Loucy (cell line): Measurements from ENCODE around the gene ARID3B.

Experiments
- H2AFZ ChIP-seq: fragments of 200-600 bp; sonication (generic); 2 replicates; pipeline ENCODE4 v1.6.0; 2016; ENCODE audit warnings: antibody characterized with exemption, mild to moderate bottlenecking, low read length, moderate library complexity
- H3F3A ChIP-seq: fragments of 200-600 bp; 2 replicates; pipeline ENCODE4 v1.6.0; 2016; ENCODE audit warnings: antibody characterized with exemption, low read depth, mild to moderate bottlenecking
- H3K27me3 ChIP-seq: fragments of 200-600 bp; sonication (generic); 2 replicates; pipeline ENCODE4 v1.6.1; 2014; ENCODE audit warnings: low read length, mild to moderate bottlenecking; ENCODE audit not compliant: insufficient read depth, poor library complexity, severe bottlenecking
- H3K36me3 ChIP-seq: fragments of 200-600 bp; sonication (generic); 2 replicates; pipeline ENCODE4 v1.6.1; 2016; ENCODE audit warnings: low read length; ENCODE audit not compliant: insufficient read depth
- H3K4me1 ChIP-seq: fragments of 200-600 bp; sonication (generic); 2 replicates; pipeline ENCODE4 v1.5.1; 2014; ENCODE audit warnings: low read length, mild to moderate bottlenecking; ENCODE audit not compliant: insufficient read depth, poor library complexity, severe bottlenecking
- H3K4me2 ChIP-seq: fragments of 200-600 bp; sonication (generic); 2 replicates; pipeline ENCODE4 v1.6.0; 2014; ENCODE audit warnings: antibody characterized with exemption, low read length, low read depth, mild to moderate bottlenecking; ENCODE audit not compliant: poor library complexity, severe bottlenecking
- H3K4me3 ChIP-seq: fragments of 200-600 bp; sonication (generic); 2 replicates; pipeline ENCODE4 v1.5.1; 2014; ENCODE audit warnings: low read length, mild to moderate bottlenecking, mixed read lengths; ENCODE audit not compliant: poor library complexity, severe bottlenecking
- H3K79me2 ChIP-seq: fragments of 200-600 bp; sonication (generic); 2 replicates; pipeline ENCODE4 v1.6.1; 2014; ENCODE audit warnings: low read length; ENCODE audit not compliant: insufficient read depth
- H3K9ac ChIP-seq: fragments of 200-600 bp; sonication (generic); 2 replicates; pipeline ENCODE4 v1.6.0; 2014; ENCODE audit warnings: mild to moderate bottlenecking, low read depth, low read length, moderate library complexity; ENCODE audit not compliant: poor library complexity, severe bottlenecking
- H3K9me2 ChIP-seq: fragments of 200-600 bp; sonication (generic); replicated peaks from 2 replicates; pipeline ENCODE4 v1.6.1; 2016; ENCODE audit warnings: low read depth, low read length, mixed read lengths
- H3K9me3 ChIP-seq: fragments of 200-600 bp; sonication (generic); 2 replicates; pipeline ENCODE4 v1.6.1; 2014; ENCODE audit warnings: mild to moderate bottlenecking, antibody characterized with exemption, low read length, low read depth; ENCODE audit not compliant: insufficient read depth
- H4K20me1 ChIP-seq: fragments of 200-600 bp; sonication (generic); 2 replicates; pipeline ENCODE4 v1.6.0; 2014; ENCODE audit warnings: antibody characterized with exemption, low read length, mild to moderate bottlenecking; ENCODE audit not compliant: insufficient read depth, poor library complexity, severe bottlenecking
- EZH2phosphoT487 ChIP-seq: fragments of 200-600 bp; IDR thresholded peaks from 2 replicates; pipeline ENCODE4 v1.6.1; 2018; ENCODE audit warnings: antibody characterized with exemption, mild to moderate bottlenecking, moderate library complexity, borderline replicate concordance
- TF ChIP-seq, protein P1 (sequence below): fragments of 200-600 bp; sonication (generic); conservative IDR thresholded peaks from 2 replicates; pipeline ENCODE4 v1.5.1; 2014; ENCODE audit warnings: mild to moderate bottlenecking, antibody characterized with exemption, low read length

The ARID3B gene

DNA sequence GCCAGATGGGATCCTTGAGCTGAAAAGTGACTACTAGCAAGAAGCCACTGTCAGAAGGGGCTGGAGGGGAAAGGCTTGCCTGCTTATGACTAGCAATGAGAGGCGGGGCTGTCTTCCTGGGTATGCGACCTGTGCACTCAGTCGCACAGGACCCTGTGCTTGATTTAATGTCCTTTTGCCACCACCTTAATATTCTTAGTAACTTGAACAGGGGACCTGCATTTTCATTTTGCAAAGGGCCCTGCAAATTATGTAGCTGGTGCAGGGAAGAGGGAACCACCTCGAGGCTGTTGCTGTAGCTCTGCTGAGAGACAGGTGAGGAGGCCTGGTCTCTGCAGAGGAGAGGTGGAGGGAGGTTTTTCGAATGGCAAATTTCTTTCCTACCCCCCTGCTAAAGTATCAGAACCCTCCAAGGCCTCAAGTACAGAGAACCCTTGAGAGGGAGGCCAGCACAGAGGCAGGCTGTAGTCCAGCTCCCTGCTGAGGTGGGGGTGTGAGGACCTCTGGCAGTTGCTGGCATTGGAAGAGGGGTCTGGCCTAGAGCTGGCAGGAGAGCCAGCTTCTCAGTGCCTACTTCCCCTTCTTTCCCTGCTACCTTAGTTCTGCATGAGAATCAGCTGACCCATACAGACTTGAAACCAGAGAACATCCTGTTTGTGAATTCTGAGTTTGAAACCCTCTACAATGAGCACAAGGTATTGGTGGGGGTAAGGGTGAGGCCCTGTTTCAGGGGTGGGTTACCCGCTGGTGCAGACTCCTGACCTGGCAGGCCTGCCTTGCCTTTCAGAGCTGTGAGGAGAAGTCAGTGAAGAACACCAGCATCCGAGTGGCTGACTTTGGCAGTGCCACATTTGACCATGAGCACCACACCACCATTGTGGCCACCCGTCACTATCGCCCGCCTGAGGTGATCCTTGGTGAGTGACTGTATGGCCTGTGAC, 86.0 kb downstream of the ARID3B start:
- Histone ChIP-seq H2AFZ (no peak overlapping the region), H3K36me3 (peaks cover 94% of the 10 kb centered on the region; the same call in 1 of the 2 replicates), H3K9ac (no peak overlapping the region), H3F3A (no peaks in the 10 kb centered on the region), H3K4me1 (no peaks in the 10 kb centered on the region), H4K20me1 (peaks cover 23% of the 10 kb centered on the region), H3K9me2 (no peaks in the 10 kb centered on the region), H3K4me3 (no peak overlapping the region), H3K4me2 (no peak overlapping the region), H3K27me3 (no peaks in the 10 kb centered on the region), H3K79me2 (peaks cover 23% of the 10 kb centered on the region), H3K9me3 (no peaks in the 10 kb centered on the region)
- TF ChIP-seq, protein P1, sequence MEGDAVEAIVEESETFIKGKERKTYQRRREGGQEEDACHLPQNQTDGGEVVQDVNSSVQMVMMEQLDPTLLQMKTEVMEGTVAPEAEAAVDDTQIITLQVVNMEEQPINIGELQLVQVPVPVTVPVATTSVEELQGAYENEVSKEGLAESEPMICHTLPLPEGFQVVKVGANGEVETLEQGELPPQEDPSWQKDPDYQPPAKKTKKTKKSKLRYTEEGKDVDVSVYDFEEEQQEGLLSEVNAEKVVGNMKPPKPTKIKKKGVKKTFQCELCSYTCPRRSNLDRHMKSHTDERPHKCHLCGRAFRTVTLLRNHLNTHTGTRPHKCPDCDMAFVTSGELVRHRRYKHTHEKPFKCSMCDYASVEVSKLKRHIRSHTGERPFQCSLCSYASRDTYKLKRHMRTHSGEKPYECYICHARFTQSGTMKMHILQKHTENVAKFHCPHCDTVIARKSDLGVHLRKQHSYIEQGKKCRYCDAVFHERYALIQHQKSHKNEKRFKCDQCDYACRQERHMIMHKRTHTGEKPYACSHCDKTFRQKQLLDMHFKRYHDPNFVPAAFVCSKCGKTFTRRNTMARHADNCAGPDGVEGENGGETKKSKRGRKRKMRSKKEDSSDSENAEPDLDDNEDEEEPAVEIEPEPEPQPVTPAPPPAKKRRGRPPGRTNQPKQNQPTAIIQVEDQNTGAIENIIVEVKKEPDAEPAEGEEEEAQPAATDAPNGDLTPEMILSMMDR, result no peak
- TF ChIP-seq EZH2phosphoT487, result no peak

GRCh38 chr15:74627766-74628165, 86.7 kb downstream of the ARID3B start:
- H3K36me3 ChIP-seq, result peaks cover 94% of the 10 kb centered on the region; the same call in 1 of the 2 replicates
- H3K4me3 ChIP-seq, result no peak overlapping the region
- H3K4me2 ChIP-seq, result no peak overlapping the region
- no peaks in the 10 kb centered on the region for H3K27me3 ChIP-seq
- peaks cover 15% of the 10 kb centered on the region for H3K79me2 ChIP-seq
- H3K9me2 ChIP-seq, result no peaks in the 10 kb centered on the region
- TF ChIP-seq, protein P1, result no peak
- no peak for TF ChIP-seq EZH2phosphoT487
- no peak overlapping the region for H2AFZ ChIP-seq
- H4K20me1 ChIP-seq, result peaks cover 16% of the 10 kb centered on the region
- no peaks in the 10 kb centered on the region for H3K9me3 ChIP-seq
- H3K9ac ChIP-seq, result no peak overlapping the region
- H3F3A ChIP-seq, result no peaks in the 10 kb centered on the region
- no peaks in the 10 kb centered on the region for H3K4me1 ChIP-seq

- H4K20me1 ChIP-seq, result peaks cover 11% of the 10 kb centered on the region
- H3K79me2 ChIP-seq, result peaks cover 11% of the 10 kb centered on the region
- no peaks in the 10 kb centered on the region for H3K9me3 ChIP-seq
- no peak overlapping the region for H3K4me2 ChIP-seq
- H3K27me3 ChIP-seq, result no peaks in the 10 kb centered on the region
- H3K9ac ChIP-seq, result no peak overlapping the region
- H3K9me2 ChIP-seq, result no peaks in the 10 kb centered on the region
- H3K36me3 ChIP-seq, result peaks cover 94% of the 10 kb centered on the region; the same call in 1 of the 2 replicates
- TF ChIP-seq, protein P1, result no peak
- no peak for TF ChIP-seq EZH2phosphoT487
- H3K4me3 ChIP-seq, result no peak overlapping the region
- H2AFZ ChIP-seq, result no peak overlapping the region
- no peaks in the 10 kb centered on the region for H3F3A ChIP-seq
- no peaks in the 10 kb centered on the region for H3K4me1 ChIP-seq
Measured at GRCh38 chr15:74628199-74628598, 87.2 kb downstream of the ARID3B start.
